Panc1 (cell line): Measurements from ENCODE around the gene KCNAB3. TPM values are rescaled to one million over a fixed set of nuclear protein-coding genes. Genes with fewer than 3 reads are reported as not detected.

Experiments
- ATAC-seq: fragments of 200-7000 bp; cut with Tn5 transposase; 2 replicates; pipeline ENCODE4 v1.9.1; 2020; ENCODE audit warnings: mild to moderate bottlenecking, moderate library complexity
- BruUV-seq: library from RNA; stranded (reverse); fragments of 400-500 nt; replicated peaks from 2 replicates; lab custom pipeline; 2021; lab: Mats Ljungman, UMichigan
- CTCF ChIA-PET: fragments of 300-600 bp; sonication (Branson Sonifier 250); formaldehyde crosslinking; loops from one replicate; lab custom pipeline; 2022; ENCODE audit warnings: antibody characterized with exemption; lab: Charles Lee
- POLR2A ChIA-PET: fragments of 300-600 bp; sonication (Branson Sonifier 250); formaldehyde crosslinking; loops from one replicate; lab custom pipeline; 2022; ENCODE audit warnings: antibody characterized with exemption; lab: Charles Lee
- DNase-seq: peaks from one replicate; pipeline ENCODE4 v3.0.0-alpha.2; 2010; ENCODE audit warnings: low read depth, low spot score
- H3K27ac ChIP-seq: 2 replicates; pipeline ENCODE4 v1.5.1; 2011; ENCODE audit warnings: mild to moderate bottlenecking, low read length, inconsistent platforms
- H3K27me3 ChIP-seq: fragments of 200-500 bp; sonication (Bioruptor generic); 2 replicates; pipeline ENCODE4 v1.6.0; 2014; ENCODE audit warnings: low read length, inconsistent platforms; ENCODE audit not compliant: control insufficient read depth, insufficient read depth
- H3K36me3 ChIP-seq: fragments of 200-500 bp; sonication (Bioruptor generic); 2 replicates; pipeline ENCODE4 v1.5.1; 2014; ENCODE audit warnings: inconsistent platforms, mild to moderate bottlenecking, low read length, moderate library complexity; ENCODE audit not compliant: control insufficient read depth, insufficient read depth
- H3K4me1 ChIP-seq: 2 replicates; pipeline ENCODE4 v1.5.1; 2011; ENCODE audit warnings: inconsistent platforms, mild to moderate bottlenecking, low read length, moderate library complexity; ENCODE audit not compliant: control insufficient read depth, insufficient read depth
- H3K4me3 ChIP-seq, 2 experiments: 2 replicates each; pipeline ENCODE4 v1.5.1; 2011 to 2012; ENCODE audit warnings: low read depth in 2 of 2, low read length in 2 of 2, mild to moderate bottlenecking in 2 of 2, inconsistent platforms in 1 of 2, moderate library complexity in 1 of 2
- H3K9me3 ChIP-seq: fragments of 200-500 bp; sonication (Bioruptor generic); 2 replicates; pipeline ENCODE4 v1.5.1; 2014; ENCODE audit warnings: low read depth, mild to moderate bottlenecking, inconsistent platforms, low read length, moderate library complexity; ENCODE audit not compliant: control insufficient read depth, insufficient read depth
- POLR2AphosphoS5 ChIP-seq: IDR thresholded peaks from 2 replicates; pipeline ENCODE4 v1.6.1; 2012; ENCODE audit warnings: mild to moderate bottlenecking, low read depth, low read length, moderate library complexity
- SIN3A ChIP-seq: IDR thresholded peaks from 2 replicates; pipeline ENCODE4 v1.6.1; 2012; ENCODE audit warnings: low read depth, mild to moderate bottlenecking, low read length, moderate library complexity, borderline replicate concordance; ENCODE audit not compliant: insufficient read depth
- TCF7L2 ChIP-seq: IDR thresholded peaks from 2 replicates; pipeline ENCODE4 v1.6.1; 2011; ENCODE audit warnings: mild to moderate bottlenecking, low read depth, low read length, inconsistent platforms
- in situ Hi-C: cut with HindIII; loops from 2 replicates; pipeline ENCODE4 v1.10.0; 2016; ENCODE audit warnings: low sequenced_read_pairs, low pct_unique_long_range_greater_than_20kb
- intact Hi-C: fragments of 100-400 bp; cut with micrococcal nuclease; formaldehyde crosslinking; loops from one replicate; pipeline ENCODE4 v1.10.0; 2022; ENCODE audit not compliant: unreplicated experiment
- total RNA-seq: library from RNA; stranded (reverse); gene quantifications from one replicate; pipeline ENCODE4 v1.2.1, GENCODE V29; 2021; ENCODE audit not compliant: unreplicated experiment
- TF ChIP-seq, protein P1 (sequence below): fragments of 450-650 bp; IDR thresholded peaks from 2 replicates; pipeline ENCODE4 v1.5.1; 2017; ENCODE audit warnings: mild to moderate bottlenecking
- TF ChIP-seq, protein P2 (sequence below), 2 experiments: IDR thresholded peaks; 2 replicates each; pipeline ENCODE4 v1.6.1; 2011 to 2012; ENCODE audit warnings: low read depth in 2 of 2, control low read depth in 1 of 2, low read length in 1 of 2, mild to moderate bottlenecking in 1 of 2, moderate library complexity in 1 of 2; ENCODE audit not compliant: insufficient read depth in 1 of 2

Gene KCNAB3
- total RNA-seq, 1 experiment from 2014 or later, result 3.5 TPM

DNA sequence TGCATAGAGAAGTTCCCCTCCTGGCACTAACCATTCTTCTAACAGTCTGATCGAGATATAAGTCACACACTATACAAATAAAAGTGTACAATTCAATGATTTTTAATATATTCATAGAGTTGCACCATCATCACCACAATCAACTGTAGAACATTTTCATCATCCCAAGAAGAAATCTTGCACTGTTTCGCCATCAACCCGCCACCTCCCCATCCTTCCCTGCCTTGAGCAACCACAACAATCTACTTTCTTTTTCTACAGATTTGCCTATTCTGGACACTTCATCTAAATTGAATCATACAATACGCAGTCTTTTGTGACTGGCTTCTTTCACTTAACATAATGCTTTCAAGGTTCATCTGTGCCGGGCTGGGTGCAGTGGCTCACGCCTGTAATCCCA lies 39.8 kb upstream of the KCNAB3 start:
- DNase-seq (no peak), ATAC-seq (no peak)
- Histone ChIP-seq H3K27ac (no peak overlapping the region), H3K27me3 (no peaks in the 10 kb centered on the region), H3K4me3 (no peak overlapping the region), H3K9me3 (no peaks in the 10 kb centered on the region), H3K36me3 (no peaks in the 10 kb centered on the region), H3K4me1 (no peaks in the 10 kb centered on the region)
- CTCF ChIA-PET, result no interaction called here
- TF ChIP-seq, protein P1, sequence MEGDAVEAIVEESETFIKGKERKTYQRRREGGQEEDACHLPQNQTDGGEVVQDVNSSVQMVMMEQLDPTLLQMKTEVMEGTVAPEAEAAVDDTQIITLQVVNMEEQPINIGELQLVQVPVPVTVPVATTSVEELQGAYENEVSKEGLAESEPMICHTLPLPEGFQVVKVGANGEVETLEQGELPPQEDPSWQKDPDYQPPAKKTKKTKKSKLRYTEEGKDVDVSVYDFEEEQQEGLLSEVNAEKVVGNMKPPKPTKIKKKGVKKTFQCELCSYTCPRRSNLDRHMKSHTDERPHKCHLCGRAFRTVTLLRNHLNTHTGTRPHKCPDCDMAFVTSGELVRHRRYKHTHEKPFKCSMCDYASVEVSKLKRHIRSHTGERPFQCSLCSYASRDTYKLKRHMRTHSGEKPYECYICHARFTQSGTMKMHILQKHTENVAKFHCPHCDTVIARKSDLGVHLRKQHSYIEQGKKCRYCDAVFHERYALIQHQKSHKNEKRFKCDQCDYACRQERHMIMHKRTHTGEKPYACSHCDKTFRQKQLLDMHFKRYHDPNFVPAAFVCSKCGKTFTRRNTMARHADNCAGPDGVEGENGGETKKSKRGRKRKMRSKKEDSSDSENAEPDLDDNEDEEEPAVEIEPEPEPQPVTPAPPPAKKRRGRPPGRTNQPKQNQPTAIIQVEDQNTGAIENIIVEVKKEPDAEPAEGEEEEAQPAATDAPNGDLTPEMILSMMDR, result no peak
- TF ChIP-seq TCF7L2, result no peak
- TF ChIP-seq, protein P2, sequence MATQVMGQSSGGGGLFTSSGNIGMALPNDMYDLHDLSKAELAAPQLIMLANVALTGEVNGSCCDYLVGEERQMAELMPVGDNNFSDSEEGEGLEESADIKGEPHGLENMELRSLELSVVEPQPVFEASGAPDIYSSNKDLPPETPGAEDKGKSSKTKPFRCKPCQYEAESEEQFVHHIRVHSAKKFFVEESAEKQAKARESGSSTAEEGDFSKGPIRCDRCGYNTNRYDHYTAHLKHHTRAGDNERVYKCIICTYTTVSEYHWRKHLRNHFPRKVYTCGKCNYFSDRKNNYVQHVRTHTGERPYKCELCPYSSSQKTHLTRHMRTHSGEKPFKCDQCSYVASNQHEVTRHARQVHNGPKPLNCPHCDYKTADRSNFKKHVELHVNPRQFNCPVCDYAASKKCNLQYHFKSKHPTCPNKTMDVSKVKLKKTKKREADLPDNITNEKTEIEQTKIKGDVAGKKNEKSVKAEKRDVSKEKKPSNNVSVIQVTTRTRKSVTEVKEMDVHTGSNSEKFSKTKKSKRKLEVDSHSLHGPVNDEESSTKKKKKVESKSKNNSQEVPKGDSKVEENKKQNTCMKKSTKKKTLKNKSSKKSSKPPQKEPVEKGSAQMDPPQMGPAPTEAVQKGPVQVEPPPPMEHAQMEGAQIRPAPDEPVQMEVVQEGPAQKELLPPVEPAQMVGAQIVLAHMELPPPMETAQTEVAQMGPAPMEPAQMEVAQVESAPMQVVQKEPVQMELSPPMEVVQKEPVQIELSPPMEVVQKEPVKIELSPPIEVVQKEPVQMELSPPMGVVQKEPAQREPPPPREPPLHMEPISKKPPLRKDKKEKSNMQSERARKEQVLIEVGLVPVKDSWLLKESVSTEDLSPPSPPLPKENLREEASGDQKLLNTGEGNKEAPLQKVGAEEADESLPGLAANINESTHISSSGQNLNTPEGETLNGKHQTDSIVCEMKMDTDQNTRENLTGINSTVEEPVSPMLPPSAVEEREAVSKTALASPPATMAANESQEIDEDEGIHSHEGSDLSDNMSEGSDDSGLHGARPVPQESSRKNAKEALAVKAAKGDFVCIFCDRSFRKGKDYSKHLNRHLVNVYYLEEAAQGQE (IDR thresholded peaks at IDR 0.05; ENCODE audit: insufficient read depth in 1 of 2, low read depth in 2 of 2, low read length in 1 of 2), result no peak
- TF ChIP-seq POLR2AphosphoS5, result no peak
- no peak for TF ChIP-seq SIN3A
- no TSS peak for BruUV-seq
- in situ Hi-C loops, result no loop called here
- POLR2A ChIA-PET, result no interaction called here
- intact Hi-C loops, result no loop called here

DNA sequence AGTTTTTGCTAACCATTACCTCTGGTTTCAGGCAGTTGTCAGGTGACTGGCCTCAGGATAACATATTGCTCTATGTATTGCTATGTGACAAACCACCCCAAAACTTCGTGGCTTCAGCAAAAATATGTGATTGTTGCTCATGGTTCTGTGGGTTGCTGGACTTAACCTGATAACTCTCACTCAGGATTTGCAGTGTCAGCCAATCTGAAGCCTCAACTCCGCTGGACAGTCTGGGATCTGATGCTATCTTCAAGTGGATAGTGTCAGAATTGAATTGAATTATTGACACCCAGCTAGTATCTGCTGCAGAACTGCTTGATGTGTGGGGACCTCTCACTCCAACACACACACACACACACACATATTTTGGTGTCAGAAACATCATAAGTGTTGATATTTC lies 38.1 kb upstream of the KCNAB3 start:
- no peaks in the 10 kb centered on the region for H3K9me3 ChIP-seq
- ChIA-PET CTCF (no interaction called here), POLR2A (no interaction called here)
- DNase-seq, result no peak
- ATAC-seq, result no peak
- no peak for TF ChIP-seq TCF7L2
- no peak for TF ChIP-seq POLR2AphosphoS5
- TF ChIP-seq, protein P2 (IDR thresholded peaks at IDR 0.05; ENCODE audit: insufficient read depth in 1 of 2, low read depth in 2 of 2, low read length in 1 of 2), result no peak
- TF ChIP-seq, protein P1, result no peak
- TF ChIP-seq SIN3A, result no peak
- BruUV-seq, result no TSS peak
- H3K4me1 ChIP-seq, result no peaks in the 10 kb centered on the region
- H3K27me3 ChIP-seq, result no peaks in the 10 kb centered on the region
- no peaks in the 10 kb centered on the region for H3K36me3 ChIP-seq
- no peak overlapping the region for H3K27ac ChIP-seq
- in situ Hi-C loops (no loop called here), intact Hi-C loops (loop anchor here (2.0 kb wide), 1 partner anchor 35 kb away; the partner anchor contains the start of gene CNTROB)
- no peak overlapping the region for H3K4me3 ChIP-seq
